SK-N-SH treated with all-trans-retinoic acid at 6 μM for 48 hours (cell line): ENCODE measurements around the gene TBC1D9B.

Experiments used
- ARNTL ChIP-seq: fragments of 450-650 bp; formaldehyde crosslinking; IDR thresholded peaks from 2 replicates; pipeline ENCODE4 v1.5.0; 2020; ENCODE audit warnings: low read depth, mild to moderate bottlenecking, moderate library complexity, borderline replicate concordance
- ESRRG ChIP-seq: fragments of 250-450 bp; sonication (Bioruptor Pico); IDR thresholded peaks from 2 replicates; pipeline ENCODE4 v1.6.1; 2021; ENCODE audit warnings: mild to moderate bottlenecking
- GLIS3 ChIP-seq: fragments of 250-450 bp; sonication (Bioruptor Pico); IDR thresholded peaks from 2 replicates; pipeline ENCODE4 v1.5.0; 2020; ENCODE audit warnings: mild to moderate bottlenecking, moderate library complexity
- ISL1 ChIP-seq: fragments of 250-450 bp; sonication (Bioruptor Pico); IDR thresholded peaks from 2 replicates; pipeline ENCODE4 v2.1.2; 2022; ENCODE audit warnings: mild to moderate bottlenecking, moderate library complexity
- PPARA ChIP-seq: fragments of 250-450 bp; sonication (Bioruptor Pico); IDR thresholded peaks from 2 replicates; pipeline ENCODE4 v1.5.0; 2020; ENCODE audit warnings: mild to moderate bottlenecking, borderline replicate concordance
- SNAI2 ChIP-seq: fragments of 250-450 bp; sonication (Bioruptor Pico); IDR thresholded peaks from 2 replicates; pipeline ENCODE4 v1.5.0; 2020; ENCODE audit warnings: mild to moderate bottlenecking, moderate library complexity
- ZFP3 ChIP-seq: fragments of 250-450 bp; sonication (Bioruptor Pico); IDR thresholded peaks from 2 replicates; pipeline ENCODE4 v1.5.0; 2020; ENCODE audit warnings: mild to moderate bottlenecking, moderate library complexity
- ZNF8 ChIP-seq: fragments of 450-650 bp; formaldehyde crosslinking; IDR thresholded peaks from 2 replicates; pipeline ENCODE4 v1.5.0; 2020; ENCODE audit warnings: mild to moderate bottlenecking, moderate library complexity
- TF ChIP-seq, protein P1 (sequence below): fragments of 250-450 bp; sonication (Bioruptor Pico); IDR thresholded peaks from 2 replicates; pipeline ENCODE4 v1.8.0; 2020; ENCODE audit warnings: mild to moderate bottlenecking, moderate library complexity, borderline replicate concordance
- TF ChIP-seq, protein P2 (sequence below): fragments of 250-450 bp; sonication (Bioruptor Pico); IDR thresholded peaks from 2 replicates; pipeline ENCODE4 v1.5.0; 2020; ENCODE audit warnings: mild to moderate bottlenecking, moderate library complexity
- TF ChIP-seq, protein P3 (sequence below): fragments of 250-450 bp; sonication (Bioruptor Pico); IDR thresholded peaks from 2 replicates; pipeline ENCODE4 v1.5.1; 2021; ENCODE audit warnings: mild to moderate bottlenecking, moderate library complexity

DNA sequence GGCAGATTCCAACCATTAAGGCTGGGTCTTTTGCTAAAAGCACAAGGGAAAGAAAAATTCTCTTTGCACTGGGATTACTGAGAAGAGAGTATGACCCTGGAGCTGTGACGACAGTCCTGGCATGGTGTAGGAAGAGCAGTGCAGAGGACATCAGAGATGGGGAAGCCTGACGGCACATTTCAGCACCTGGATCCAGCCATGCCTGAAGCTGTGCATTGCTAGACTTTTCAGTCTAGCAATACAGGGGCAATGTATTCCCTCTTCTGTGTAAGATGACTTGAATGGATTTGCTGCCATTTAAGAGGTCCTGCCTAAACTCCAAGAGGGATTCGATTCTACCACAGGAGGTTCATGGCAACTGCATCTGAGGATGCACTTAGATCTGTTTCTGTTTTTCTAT, 36.7 kb downstream of the TBC1D9B start:
- TF ChIP-seq, protein P1, sequence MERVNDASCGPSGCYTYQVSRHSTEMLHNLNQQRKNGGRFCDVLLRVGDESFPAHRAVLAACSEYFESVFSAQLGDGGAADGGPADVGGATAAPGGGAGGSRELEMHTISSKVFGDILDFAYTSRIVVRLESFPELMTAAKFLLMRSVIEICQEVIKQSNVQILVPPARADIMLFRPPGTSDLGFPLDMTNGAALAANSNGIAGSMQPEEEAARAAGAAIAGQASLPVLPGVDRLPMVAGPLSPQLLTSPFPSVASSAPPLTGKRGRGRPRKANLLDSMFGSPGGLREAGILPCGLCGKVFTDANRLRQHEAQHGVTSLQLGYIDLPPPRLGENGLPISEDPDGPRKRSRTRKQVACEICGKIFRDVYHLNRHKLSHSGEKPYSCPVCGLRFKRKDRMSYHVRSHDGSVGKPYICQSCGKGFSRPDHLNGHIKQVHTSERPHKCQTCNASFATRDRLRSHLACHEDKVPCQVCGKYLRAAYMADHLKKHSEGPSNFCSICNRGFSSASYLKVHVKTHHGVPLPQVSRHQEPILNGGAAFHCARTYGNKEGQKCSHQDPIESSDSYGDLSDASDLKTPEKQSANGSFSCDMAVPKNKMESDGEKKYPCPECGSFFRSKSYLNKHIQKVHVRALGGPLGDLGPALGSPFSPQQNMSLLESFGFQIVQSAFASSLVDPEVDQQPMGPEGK (CRISPR knock-in tag), result no peak
- TF ChIP-seq, protein P2, sequence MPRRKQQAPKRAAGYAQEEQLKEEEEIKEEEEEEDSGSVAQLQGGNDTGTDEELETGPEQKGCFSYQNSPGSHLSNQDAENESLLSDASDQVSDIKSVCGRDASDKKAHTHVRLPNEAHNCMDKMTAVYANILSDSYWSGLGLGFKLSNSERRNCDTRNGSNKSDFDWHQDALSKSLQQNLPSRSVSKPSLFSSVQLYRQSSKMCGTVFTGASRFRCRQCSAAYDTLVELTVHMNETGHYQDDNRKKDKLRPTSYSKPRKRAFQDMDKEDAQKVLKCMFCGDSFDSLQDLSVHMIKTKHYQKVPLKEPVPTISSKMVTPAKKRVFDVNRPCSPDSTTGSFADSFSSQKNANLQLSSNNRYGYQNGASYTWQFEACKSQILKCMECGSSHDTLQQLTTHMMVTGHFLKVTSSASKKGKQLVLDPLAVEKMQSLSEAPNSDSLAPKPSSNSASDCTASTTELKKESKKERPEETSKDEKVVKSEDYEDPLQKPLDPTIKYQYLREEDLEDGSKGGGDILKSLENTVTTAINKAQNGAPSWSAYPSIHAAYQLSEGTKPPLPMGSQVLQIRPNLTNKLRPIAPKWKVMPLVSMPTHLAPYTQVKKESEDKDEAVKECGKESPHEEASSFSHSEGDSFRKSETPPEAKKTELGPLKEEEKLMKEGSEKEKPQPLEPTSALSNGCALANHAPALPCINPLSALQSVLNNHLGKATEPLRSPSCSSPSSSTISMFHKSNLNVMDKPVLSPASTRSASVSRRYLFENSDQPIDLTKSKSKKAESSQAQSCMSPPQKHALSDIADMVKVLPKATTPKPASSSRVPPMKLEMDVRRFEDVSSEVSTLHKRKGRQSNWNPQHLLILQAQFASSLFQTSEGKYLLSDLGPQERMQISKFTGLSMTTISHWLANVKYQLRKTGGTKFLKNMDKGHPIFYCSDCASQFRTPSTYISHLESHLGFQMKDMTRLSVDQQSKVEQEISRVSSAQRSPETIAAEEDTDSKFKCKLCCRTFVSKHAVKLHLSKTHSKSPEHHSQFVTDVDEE (CRISPR knock-in tag), result no peak
- no peak for TF ChIP-seq SNAI2 (CRISPR knock-in tag)
- no peak for TF ChIP-seq GLIS3
- no peak for TF ChIP-seq ZFP3 (CRISPR knock-in tag)
- no peak for TF ChIP-seq ISL1
- TF ChIP-seq ARNTL (CRISPR knock-in tag), result no peak
- TF ChIP-seq ZNF8, result no peak
- no peak for TF ChIP-seq ESRRG (CRISPR knock-in tag)
- TF ChIP-seq PPARA, result no peak
- TF ChIP-seq, protein P3, sequence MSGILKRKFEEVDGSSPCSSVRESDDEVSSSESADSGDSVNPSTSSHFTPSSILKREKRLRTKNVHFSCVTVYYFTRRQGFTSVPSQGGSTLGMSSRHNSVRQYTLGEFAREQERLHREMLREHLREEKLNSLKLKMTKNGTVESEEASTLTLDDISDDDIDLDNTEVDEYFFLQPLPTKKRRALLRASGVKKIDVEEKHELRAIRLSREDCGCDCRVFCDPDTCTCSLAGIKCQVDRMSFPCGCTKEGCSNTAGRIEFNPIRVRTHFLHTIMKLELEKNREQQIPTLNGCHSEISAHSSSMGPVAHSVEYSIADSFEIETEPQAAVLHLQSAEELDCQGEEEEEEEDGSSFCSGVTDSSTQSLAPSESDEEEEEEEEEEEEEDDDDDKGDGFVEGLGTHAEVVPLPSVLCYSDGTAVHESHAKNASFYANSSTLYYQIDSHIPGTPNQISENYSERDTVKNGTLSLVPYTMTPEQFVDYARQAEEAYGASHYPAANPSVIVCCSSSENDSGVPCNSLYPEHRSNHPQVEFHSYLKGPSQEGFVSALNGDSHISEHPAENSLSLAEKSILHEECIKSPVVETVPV (CRISPR knock-in tag), result no peak
